ENCODE measurements around the gene NKX6-2.
"Not testable (repeated sequence)": the region's sequence is repeated elsewhere in the genome, so short reads cannot be mapped to it uniquely, and the experiment has no call there.

The NKX6-2 gene

GRCh38 chr10:132777441-132777840 is 8.5 kb downstream of the NKX6-2 start:
- no peak for DNase-seq

- no peak for DNase-seq
These were observed 9.1 kb downstream of the NKX6-2 start for GRCh38 chr10:132776821-132777220.

GRCh38 chr10:132776186-132776585 is 9.8 kb downstream of the NKX6-2 start:
- DNase-seq, result no peak

GRCh38 chr10:132774902-132775863 is 10.8 kb downstream of the NKX6-2 start:
- no peak for DNase-seq

GRCh38 chr10:132774181-132774901 is 11.6 kb downstream of the NKX6-2 start:
- DNase-seq, result no peak

- not testable (repeated sequence) for DNase-seq
These were observed 13.1 kb downstream of the NKX6-2 start for GRCh38 chr10:132772816-132773215.

- no peak for DNase-seq
These were observed 15.6 kb downstream of the NKX6-2 start for GRCh38 chr10:132770061-132771021.

- DNase-seq, result no peak
These were observed 17.4 kb downstream of the NKX6-2 start for GRCh38 chr10:132768346-132769248.

- DNase-seq, result no peak
These were observed 19.7 kb downstream of the NKX6-2 start for GRCh38 chr10:132766291-132766690.

- peak; percentile 2 for DNase-seq
These were observed 20.5 kb downstream of the NKX6-2 start for GRCh38 chr10:132765435-132765834.

GRCh38 chr10:132764108-132764507 is 21.8 kb downstream of the NKX6-2 start:
- no peak for DNase-seq

- no peak for DNase-seq
These were observed 22.4 kb downstream of the NKX6-2 start for GRCh38 chr10:132763545-132763944.

GRCh38 chr10:132762267-132762666 is 23.7 kb downstream of the NKX6-2 start:
- no peak for DNase-seq

GRCh38 chr10:132761395-132762060 is 24.4 kb downstream of the NKX6-2 start:
- no peak for DNase-seq

GRCh38 chr10:132758865-132759264 is 27.1 kb downstream of the NKX6-2 start:
- DNase-seq, result no peak

- no peak for DNase-seq
These were observed 28.8 kb downstream of the NKX6-2 start for GRCh38 chr10:132757171-132757570.

- no peak for DNase-seq
These were observed 29.4 kb downstream of the NKX6-2 start for GRCh38 chr10:132756591-132756990.

- DNase-seq, result no peak
These were observed 30.7 kb downstream of the NKX6-2 start for GRCh38 chr10:132755166-132755711.

- no peak for DNase-seq
These were observed 31.9 kb downstream of the NKX6-2 start for GRCh38 chr10:132754071-132754470.

- DNase-seq, result no peak
These were observed 32.4 kb downstream of the NKX6-2 start for GRCh38 chr10:132753596-132753995.

- DNase-seq, result no peak
These were observed 33.0 kb downstream of the NKX6-2 start for GRCh38 chr10:132752961-132753360.
